GM12892 (cell line): Measurements from ENCODE around the gene TPST1.
"Not testable (repeated sequence)": the region's sequence is repeated elsewhere in the genome, so short reads cannot be mapped to it uniquely, and the experiment has no call there.

ENCODE experiments used
- DNase-seq: peaks from one replicate; pipeline ENCODE4 v3.0.0; 2011; ENCODE audit not compliant: insufficient read length
- FAIRE-seq: peaks from 2 replicates; lab custom pipeline; 2011; peaks lifted over from hg19 to GRCh38; lab: Jason Lieb, UNC
- POLR2A ChIP-seq: IDR thresholded peaks from 2 replicates; pipeline ENCODE4 v1.6.1; 2011; ENCODE audit warnings: low read depth, low read length, control low read depth
- POLR2AphosphoS5 ChIP-seq: IDR thresholded peaks from 2 replicates; pipeline ENCODE4 v1.6.1; 2011; ENCODE audit warnings: low read depth, low read length, control low read depth
- TAF1 ChIP-seq: IDR thresholded peaks from 2 replicates; pipeline ENCODE4 v1.6.1; 2011; ENCODE audit warnings: low read depth, mild to moderate bottlenecking, control low read depth, low read length, borderline replicate concordance

TPST1 gene

GRCh38 chr7:66303454-66304155, 98.5 kb downstream of the TPST1 start:
- no peak for FAIRE-seq
- DNase-seq: no peak
- TF ChIP-seq POLR2AphosphoS5 (no peak), TAF1 (no peak), POLR2A (no peak)

- DNase-seq: no peak
- TF ChIP-seq POLR2AphosphoS5: no peak
- no peak for TF ChIP-seq POLR2A
- TF ChIP-seq TAF1: no peak
- no peak for FAIRE-seq
Measured at GRCh38 chr7:66304536-66304935, 99.4 kb downstream of the TPST1 start.

- TF ChIP-seq POLR2AphosphoS5 (no peak), TAF1 (no peak), POLR2A (no peak)
- DNase-seq: no peak
- FAIRE-seq: no peak
Measured at GRCh38 chr7:66306243-66306642, 101.1 kb downstream of the TPST1 start.

- no peak for FAIRE-seq
- DNase-seq: no peak
- no peak for TF ChIP-seq TAF1
- no peak for TF ChIP-seq POLR2AphosphoS5
- TF ChIP-seq POLR2A: no peak
Measured at GRCh38 chr7:66307591-66308215, 102.6 kb downstream of the TPST1 start.

GRCh38 chr7:66308411-66308810, 103.3 kb downstream of the TPST1 start:
- TF ChIP-seq TAF1 (no peak), POLR2A (no peak), POLR2AphosphoS5 (no peak)
- no peak for DNase-seq
- no peak for FAIRE-seq

GRCh38 chr7:66310620-66311019, 105.5 kb downstream of the TPST1 start:
- FAIRE-seq (no peak), DNase-seq (no peak)
- TF ChIP-seq TAF1 (no peak), POLR2AphosphoS5 (no peak), POLR2A (no peak)

- TF ChIP-seq POLR2AphosphoS5 (no peak), POLR2A (no peak), TAF1 (no peak)
- FAIRE-seq (no peak), DNase-seq (no peak)
Measured at GRCh38 chr7:66313886-66314568, 108.9 kb downstream of the TPST1 start.

- TF ChIP-seq POLR2A (no peak), TAF1 (no peak), POLR2AphosphoS5 (no peak)
- FAIRE-seq: no peak
- DNase-seq: no peak
Measured at GRCh38 chr7:66315192-66315591, 110.1 kb downstream of the TPST1 start.

- TF ChIP-seq POLR2AphosphoS5: no peak
- no peak for TF ChIP-seq TAF1
- no peak for TF ChIP-seq POLR2A
- no peak for FAIRE-seq
- DNase-seq: no peak
Measured at GRCh38 chr7:66319407-66319979, 114.4 kb downstream of the TPST1 start.

- no peak for FAIRE-seq
- DNase-seq: no peak
Measured at GRCh38 chr7:66321283-66321682, 116.1 kb downstream of the TPST1 start.

GRCh38 chr7:66323114-66323796, 118.1 kb downstream of the TPST1 start:
- DNase-seq (no peak), FAIRE-seq (no peak)
- TF ChIP-seq POLR2AphosphoS5: no peak
- no peak for TF ChIP-seq POLR2A
- TF ChIP-seq TAF1: no peak

More at GRCh38 chr7:66321283-66321682, 116.1 kb downstream of the TPST1 start:
- TF ChIP-seq POLR2A: no peak
- TF ChIP-seq POLR2AphosphoS5: no peak
- no peak for TF ChIP-seq TAF1

- FAIRE-seq, DNase-seq: not testable (repeated sequence)
Measured at GRCh38 chr7:66324985-66325384, 119.9 kb downstream of the TPST1 start.
